Left kidney (tissue), 2 donors: ENCODE data around the gene BCAP29. TPM values are rescaled to one million over a fixed set of nuclear protein-coding genes. Genes with fewer than 3 reads are reported as not detected.

Experiments used
- DNase-seq: peaks from one replicate; pipeline ENCODE4 v3.0.0-alpha.2; 2013
- polyA plus RNA-seq: library from polyadenylated mRNA; unstranded; fragments of 120-200 nt; gene quantifications from one replicate; pipeline ENCODE4 v1.2.1, GENCODE V29; 2013; ENCODE audit not compliant: insufficient read length

BCAP29 gene
- polyA plus RNA-seq, 1 donor, result 54.4 TPM

GRCh38 chr7:107663196-107663595 lies 83.2 kb downstream of the BCAP29 start:
- DNase-seq, result no peak

GRCh38 chr7:107666790-107667189 lies 86.7 kb downstream of the BCAP29 start:
- DNase-seq, result no peak

- DNase-seq, result no peak
Measured at GRCh38 chr7:107667341-107667740, 87.3 kb downstream of the BCAP29 start.

GRCh38 chr7:107668296-107668695 lies 88.2 kb downstream of the BCAP29 start:
- DNase-seq, result no peak

Other genes starting within 250 kb of the BCAP29 start
- gene GPR22, start 110.2 kb upstream of the BCAP29 start, polyA plus RNA-seq, result 0.15 TPM
- gene COG5, start 16.3 kb upstream of the BCAP29 start, polyA plus RNA-seq, result 37.7 TPM
- gene DUS4L, start 16.3 kb upstream of the BCAP29 start, polyA plus RNA-seq, result 22.3 TPM
- 3.7 TPM for gene SLC26A4, start 80.6 kb downstream of the BCAP29 start, polyA plus RNA-seq
- gene CBLL1, start 163.9 kb downstream of the BCAP29 start, polyA plus RNA-seq, result 33.7 TPM
- gene SLC26A3, start 223.0 kb downstream of the BCAP29 start, polyA plus RNA-seq, result 0.10 TPM